A673 (cell line): ENCODE measurements around the gene LRRC55.

ENCODE experiments used
- EZH2 ChIP-seq: fragments of 200-600 bp; sonication (generic); IDR thresholded peaks from 2 replicates; pipeline ENCODE4 v1.6.1; 2017; ENCODE audit warnings: borderline replicate concordance, low read depth, mild to moderate bottlenecking, mixed read lengths, antibody characterized with exemption, low read length; ENCODE audit not compliant: poor library complexity, severe bottlenecking
- TF ChIP-seq, protein P1 (sequence below): fragments of 300-800, 200-600 bp; sonication (generic); conservative IDR thresholded peaks from 2 replicates; pipeline ENCODE4 v1.5.1; 2017; ENCODE audit warnings: low read depth, mild to moderate bottlenecking, antibody characterized with exemption, low read length, moderate library complexity, mixed read lengths

DNA sequence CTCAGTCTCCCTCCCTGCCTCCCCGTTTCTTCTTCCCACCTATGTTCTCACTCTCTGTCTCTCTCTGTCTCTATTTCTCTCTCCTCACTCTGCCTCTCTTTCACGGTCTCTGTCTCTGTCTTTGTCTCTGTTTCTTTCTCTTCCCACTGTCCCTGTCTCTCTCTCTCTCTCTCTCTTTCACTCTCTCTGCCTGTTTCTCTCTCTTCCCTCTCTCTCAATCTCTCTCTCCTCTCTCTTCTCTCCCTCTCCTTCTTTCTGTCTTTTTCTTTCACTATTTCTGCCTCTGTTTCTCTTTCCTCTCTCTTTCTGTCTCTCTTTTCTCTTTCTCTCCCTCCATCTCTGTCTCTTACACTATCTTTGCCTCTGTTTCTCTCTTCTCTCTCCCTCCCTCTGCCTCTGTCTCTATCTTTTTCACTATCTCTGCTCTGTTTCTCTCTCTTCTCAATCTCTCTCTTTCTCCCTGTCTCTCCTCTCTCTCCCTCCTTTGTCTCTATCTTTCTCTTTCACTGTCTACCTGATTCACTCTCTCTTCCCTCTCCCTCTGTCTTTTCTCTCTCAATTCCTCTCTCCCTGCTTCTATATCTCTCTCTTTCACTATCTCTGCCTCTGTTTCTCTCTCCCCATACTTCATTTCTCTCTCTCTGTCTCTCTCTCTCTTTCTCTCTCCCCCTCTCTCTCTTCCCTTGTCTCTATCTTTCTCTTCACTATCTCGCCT is 49.9 kb downstream of the LRRC55 start:
- TF ChIP-seq EZH2: no peak
- TF ChIP-seq, protein P1, sequence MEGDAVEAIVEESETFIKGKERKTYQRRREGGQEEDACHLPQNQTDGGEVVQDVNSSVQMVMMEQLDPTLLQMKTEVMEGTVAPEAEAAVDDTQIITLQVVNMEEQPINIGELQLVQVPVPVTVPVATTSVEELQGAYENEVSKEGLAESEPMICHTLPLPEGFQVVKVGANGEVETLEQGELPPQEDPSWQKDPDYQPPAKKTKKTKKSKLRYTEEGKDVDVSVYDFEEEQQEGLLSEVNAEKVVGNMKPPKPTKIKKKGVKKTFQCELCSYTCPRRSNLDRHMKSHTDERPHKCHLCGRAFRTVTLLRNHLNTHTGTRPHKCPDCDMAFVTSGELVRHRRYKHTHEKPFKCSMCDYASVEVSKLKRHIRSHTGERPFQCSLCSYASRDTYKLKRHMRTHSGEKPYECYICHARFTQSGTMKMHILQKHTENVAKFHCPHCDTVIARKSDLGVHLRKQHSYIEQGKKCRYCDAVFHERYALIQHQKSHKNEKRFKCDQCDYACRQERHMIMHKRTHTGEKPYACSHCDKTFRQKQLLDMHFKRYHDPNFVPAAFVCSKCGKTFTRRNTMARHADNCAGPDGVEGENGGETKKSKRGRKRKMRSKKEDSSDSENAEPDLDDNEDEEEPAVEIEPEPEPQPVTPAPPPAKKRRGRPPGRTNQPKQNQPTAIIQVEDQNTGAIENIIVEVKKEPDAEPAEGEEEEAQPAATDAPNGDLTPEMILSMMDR: no peak
